Tongue (tissue), 2 donors: ENCODE results near the gene NXPH3. TPM values are rescaled to one million over a fixed set of nuclear protein-coding genes. Genes with fewer than 3 reads are reported as not detected.
"Not testable (repeated sequence)": the region's sequence is repeated elsewhere in the genome, so short reads cannot be mapped to it uniquely, and the experiment has no call there.

Experiments
- DNase-seq: peaks from one replicate; pipeline ENCODE4 v3.0.0-alpha.2; 2015
- total RNA-seq: library from RNA; depleted of rRNA; stranded (reverse); fragments of >200 nt; gene quantifications from one replicate; pipeline ENCODE4 v1.2.3, GENCODE V29; 2014

Gene NXPH3
- total RNA-seq, 1 donor from 2014 or later: 1.8 TPM

DNA sequence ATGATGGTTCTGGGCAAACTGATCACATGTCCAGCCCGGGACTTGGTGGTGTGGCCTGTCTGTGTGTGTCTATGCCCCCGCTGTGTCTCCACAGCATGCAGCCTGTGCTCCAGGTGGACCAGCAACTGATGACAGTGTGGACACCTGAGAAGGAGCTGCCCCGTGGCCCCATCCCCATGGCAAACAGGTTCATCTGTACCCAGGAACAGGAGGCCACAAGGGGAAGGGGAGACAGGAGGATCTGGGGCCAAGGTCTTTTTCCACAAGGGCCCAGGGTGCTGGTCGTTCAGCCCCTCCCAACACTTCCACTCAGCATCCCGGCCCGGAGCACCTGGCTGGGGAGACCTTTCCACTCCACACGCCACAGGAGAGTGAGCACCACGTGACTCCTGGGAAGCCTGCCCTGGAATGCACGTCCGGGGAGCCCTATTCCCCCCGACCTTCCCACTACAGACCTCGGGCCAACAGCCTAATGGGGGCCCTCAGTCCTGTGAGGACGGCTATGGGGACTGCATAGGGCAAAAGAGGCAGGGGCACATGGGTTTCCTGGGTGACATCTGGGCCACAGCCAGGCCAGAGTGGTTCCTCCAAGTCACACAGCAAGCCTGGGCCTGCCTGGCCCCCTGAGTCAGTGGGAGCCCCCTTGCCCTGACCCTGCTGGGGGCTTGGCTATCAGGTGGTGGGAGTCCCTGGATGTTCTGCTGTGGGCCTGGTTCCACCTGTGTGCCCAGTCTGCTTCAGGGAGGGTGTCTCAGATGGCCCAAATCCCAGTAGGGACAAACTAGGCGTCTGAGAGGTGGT is 20.8 kb upstream of the NXPH3 start:
- DNase-seq: no peak

DNA sequence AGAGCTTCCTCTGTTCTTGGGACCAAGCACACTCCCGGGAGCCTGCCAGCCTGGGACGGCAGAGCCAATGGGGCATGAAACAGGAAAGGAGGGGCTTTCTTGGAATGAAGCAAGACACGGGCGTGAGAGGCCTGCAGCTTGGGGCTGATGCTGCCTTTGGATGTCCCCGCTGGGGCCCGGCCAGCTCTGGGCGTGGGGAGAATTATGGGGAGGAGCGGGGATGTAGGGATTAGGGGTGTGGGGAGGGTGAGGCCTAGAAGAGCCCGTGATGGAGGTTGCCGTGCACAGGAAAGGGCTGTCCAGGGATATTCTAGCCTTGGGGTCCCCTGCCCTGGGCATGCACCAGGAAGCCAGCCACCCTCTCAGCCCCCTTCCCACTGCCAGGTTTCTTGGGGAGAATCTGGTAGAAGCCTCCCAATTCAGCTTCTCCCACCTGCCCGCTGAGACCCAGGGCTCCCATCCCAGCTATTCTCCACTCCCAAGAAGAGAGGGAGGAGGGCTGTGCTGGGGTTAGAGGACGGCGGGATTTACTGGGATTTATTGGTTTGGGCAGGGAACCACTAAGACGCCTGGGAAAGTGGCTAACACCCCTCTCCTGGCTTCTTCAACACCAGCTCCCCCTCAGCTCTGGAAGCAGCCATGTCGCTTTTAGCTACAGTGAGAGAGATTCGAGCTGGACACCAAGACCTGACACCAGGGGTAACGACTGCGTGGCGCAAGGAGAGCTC is 20.0 kb upstream of the NXPH3 start:
- peak; percentile 62 for DNase-seq

DNA sequence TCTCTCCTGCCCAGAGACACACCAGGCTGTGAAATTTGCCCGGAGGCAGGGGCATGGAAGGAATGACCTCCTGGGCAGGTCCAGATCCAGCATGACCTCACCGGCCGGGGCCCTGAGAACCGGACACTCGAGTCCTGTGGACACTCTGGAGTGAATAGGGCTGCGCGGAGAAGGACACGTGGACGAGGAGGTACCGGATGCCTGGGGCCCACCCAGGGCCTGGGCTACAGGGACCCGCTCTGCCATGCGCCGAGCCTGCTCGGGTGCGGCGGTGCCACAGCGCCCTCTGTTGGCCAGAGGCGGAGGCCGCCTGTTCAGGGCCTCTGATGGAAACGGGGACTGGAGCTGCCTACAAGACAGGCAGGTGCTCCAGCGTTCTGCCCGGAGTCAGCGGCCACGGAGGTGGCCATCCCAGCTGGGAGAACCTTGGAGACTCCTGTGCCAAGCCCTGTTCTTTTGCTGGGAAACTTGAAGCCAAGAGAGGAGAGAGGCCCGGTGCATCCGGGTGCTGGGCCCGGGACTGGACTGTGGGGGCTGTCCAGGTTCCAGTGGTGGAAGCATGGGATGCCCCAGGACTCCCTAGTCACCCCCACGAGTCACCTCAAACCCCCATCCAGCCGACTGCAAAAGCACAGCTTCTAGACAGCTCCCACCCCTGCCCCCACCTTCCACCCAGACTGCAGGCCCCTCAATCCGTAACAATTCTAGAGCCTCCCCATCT is 19.3 kb upstream of the NXPH3 start:
- DNase-seq: peak; percentile 91

DNA sequence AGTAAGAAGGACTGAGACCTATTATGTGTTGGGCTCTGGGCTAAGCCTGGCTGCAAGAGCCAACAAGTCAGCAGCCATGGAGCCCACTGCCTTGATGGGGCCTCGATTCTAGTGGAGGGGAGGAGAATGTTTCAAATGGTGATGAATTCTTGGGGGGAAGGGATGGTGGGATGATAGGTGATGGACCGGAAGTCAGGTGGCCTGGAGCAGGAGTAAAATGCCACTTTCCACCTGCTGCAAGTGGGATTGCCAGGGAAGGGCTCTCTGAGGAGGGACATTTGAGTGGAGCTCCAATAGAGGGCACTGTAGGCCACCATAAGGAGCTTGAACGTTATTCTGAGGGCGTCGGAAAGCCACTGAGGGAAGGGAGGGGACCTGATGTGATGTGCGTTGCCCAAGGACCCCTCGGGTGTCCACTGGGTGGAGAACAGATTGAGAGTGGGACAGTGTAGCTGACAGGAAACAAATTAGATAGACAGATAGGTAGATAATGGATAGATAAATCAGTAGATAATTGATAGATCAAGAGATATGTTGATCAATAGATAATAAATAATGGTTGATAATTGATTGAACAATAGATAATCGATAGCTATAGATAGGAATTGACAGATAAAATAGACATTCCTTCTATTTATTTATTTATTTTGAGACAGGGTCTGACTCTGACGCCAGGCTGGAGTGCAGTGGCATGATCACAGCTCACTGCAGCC is 18.2 kb upstream of the NXPH3 start:
- DNase-seq: peak; percentile 64

DNA sequence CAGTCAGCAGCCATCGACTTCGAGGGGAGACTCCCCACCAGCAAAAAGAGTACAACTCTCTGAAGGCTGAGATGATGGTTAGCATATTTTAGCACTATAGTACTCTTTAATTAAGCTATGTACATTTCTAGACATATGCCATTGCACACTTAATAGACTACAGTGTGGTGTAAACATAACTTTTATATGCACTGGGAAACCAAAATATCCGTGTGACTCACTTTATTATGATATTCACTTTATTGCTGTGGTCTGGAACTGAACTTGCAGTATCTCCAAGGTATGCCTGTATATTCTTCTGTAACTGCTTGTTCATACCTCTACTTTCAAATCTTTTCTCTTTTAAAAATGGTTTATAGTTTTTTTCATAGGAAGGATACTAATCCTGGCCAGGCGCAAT is 11.0 kb upstream of the NXPH3 start:
- DNase-seq: no peak

DNA sequence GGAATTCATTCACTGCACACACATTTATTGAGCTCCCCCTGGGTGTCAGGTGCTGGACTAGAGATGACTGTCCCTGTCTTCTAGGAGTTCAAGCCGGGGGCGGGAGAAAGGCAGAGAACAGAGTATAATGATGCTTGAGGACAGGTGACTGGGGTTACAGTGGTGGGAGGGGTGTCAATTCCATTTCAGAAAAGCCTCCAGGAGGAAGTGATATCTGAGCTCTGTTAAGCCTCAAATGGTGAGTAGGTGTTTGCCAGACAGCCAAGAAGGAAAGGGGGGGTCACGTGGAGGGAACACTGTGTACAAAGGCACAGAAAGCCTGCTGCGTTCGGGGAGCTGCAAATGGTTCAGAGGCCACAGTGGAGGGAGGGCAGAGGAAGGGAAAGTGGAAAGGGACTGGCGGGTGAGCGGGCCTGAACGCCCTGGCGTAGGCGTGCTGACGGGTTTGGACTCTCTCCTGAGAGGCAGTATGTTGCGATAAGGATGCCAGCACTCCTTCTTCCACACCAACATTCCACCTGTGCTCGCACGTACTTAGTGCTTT is 9.7 kb upstream of the NXPH3 start:
- no peak for DNase-seq

DNA sequence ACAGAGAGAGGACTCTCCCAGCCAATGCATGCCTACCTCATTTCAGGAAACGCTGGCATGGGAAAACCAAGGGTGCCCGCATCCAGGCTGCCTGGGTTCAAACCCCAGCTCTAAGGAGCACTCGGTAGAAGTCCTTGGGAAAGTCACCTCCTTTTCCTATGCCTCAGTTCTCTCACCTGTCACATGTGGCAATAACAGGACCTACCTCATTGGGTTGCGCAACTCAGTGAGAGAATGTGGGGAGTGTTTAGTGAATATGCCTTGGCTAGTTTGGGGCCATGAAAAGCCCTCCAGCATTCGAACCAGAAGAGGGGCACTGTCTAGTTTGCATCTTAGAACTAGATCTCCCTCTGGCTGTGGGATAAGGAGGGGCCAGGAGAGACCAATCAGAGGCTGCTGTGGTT is 9.0 kb upstream of the NXPH3 start:
- no peak for DNase-seq

DNA sequence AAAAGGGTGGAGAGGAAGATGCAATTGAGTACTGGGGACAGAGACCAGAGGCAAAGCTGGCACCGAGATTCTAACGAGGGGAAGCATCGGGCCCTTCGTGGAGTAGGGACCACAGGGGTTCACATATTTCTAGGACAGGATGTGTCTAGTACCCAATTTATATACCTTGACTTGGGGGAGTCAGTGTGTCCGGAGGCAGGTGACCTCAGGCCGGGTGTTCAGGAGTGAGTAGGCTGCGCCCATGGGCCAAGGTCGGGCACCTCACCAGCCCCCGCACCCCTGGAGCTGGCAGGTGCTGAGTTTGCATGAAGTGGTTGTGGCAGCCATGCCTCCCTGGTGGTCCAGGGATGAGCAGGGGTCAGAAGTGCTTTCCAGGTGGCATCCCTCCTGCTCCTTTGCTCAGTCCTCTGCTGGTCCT is 8.6 kb upstream of the NXPH3 start:
- no peak for DNase-seq

DNA sequence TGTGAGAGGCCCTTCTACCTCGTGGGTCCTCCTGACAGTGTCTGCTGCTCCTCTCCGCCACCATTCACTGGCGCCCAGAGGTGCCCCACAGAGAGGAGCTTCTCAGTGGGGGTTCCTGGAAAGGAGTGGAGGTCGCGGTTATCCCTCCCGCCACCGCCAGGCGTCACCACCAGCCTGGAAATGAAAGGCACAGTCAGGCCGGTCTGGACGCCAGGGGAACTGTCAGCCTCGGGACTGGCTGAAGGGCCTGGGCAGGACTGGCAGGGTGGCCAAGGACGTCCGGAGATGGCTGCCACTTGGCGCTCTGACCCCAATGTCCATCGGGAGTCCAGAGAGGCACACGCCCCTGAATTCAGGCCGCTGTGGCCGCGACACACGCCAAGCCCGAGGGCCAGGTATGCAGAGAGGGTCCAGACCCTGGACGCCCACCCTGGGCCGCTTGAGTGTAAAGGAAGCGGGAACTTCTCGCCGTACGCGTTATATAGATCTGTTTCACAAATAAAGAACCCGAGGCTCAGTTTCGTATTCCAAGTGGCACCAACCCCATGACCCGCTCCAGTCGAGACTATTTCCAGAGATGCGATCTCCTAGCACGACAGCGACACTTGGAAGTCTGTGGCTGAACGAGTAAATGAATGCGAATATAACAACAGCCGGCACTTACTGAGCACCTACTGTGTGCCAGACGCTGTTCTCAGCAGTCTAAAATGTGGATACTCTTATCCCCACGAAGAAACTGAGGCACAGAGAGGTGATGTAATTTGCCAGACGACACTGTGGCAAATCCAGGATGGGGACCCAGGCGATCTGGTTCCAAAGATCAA is 7.6 kb upstream of the NXPH3 start:
- DNase-seq: peak; percentile 91

DNA sequence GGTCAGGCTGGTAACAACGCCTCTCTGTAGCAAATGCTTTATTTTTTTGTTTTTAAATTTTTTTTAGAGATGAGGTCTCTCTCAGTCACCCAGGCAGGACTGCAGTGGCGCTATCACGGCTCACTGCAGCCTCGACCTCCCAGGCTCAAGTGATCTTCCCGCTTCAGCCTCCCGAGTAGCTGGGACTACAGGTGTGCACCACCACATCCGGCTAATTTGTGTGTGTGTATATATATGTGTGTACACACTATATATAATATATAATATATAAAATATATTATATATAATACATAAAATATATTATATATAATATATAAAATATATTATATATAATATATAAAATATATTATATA is 7.0 kb upstream of the NXPH3 start:
- DNase-seq: not testable (repeated sequence)

DNA sequence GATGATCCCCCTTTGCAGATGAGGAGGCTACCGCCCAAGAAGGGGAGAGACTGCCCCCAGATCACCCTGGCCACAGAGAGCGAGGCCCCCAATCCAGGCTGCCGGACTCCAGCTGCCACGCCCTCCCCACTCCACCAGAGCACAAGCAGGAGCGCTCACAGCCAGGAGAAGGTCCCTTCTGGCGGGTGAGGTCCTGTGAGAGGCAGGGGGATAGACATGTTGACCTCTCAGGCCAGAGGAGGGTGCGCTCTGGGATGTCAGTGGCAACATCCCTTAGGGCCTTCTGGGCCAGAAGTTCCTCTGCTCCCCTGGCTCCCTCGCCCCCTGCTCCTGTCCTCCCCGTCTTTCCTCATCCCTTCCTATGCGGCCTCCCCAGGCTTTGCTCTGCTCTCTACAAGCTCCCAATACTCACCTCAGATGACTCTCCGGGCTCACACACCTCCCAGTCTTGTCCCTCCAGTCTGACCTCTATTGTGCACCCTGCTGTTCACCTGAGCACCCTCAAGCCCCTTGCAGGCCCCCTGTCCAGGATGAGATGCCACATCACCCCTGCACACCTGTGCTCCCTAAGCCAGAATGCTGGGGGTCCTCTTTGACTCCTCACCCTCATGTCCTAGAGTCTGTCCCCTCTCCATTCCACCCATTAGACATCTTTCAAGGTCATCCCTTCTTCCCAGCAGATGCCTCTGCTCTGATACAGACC is 5.0 kb upstream of the NXPH3 start:
- no peak for DNase-seq

DNA sequence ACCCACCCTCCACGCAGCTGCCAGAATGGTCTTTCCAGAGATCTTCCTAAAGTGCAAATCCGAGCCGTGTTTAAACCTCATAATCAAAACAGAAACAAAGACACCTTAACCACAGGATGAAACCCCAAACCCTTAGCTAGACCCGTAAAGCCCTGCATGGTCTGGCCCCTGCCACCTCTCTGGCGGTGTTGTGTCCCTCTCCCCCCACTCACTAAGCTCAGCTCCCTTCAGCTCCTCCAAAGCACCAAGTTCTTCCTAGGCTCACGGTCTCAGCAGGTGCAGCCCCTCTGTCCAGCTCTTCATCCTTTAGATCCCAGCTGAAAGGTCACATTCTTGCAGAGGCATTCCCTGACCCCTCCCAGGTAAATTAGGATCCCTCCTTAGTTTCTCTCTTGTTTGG is 4.4 kb upstream of the NXPH3 start:
- DNase-seq: no peak

DNA sequence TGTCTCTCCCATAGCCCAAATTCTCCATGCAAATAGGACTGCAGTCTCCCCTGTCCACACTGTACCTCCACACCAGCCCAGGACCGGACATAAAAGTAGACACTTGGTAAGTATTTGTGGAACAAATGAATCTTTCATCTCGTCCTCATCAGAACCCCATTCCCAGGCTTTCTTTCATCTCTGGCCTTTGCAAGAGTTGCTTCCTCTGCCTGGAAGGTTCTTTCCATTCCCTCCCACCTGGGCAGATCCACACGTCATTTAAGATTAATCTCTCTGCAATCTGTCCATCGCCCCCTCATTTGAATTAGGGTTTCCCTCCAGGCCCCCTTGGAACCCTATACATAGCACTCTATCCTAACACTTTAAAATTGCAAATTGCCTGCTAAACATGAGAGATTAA is 3.9 kb upstream of the NXPH3 start:
- DNase-seq: no peak

DNA sequence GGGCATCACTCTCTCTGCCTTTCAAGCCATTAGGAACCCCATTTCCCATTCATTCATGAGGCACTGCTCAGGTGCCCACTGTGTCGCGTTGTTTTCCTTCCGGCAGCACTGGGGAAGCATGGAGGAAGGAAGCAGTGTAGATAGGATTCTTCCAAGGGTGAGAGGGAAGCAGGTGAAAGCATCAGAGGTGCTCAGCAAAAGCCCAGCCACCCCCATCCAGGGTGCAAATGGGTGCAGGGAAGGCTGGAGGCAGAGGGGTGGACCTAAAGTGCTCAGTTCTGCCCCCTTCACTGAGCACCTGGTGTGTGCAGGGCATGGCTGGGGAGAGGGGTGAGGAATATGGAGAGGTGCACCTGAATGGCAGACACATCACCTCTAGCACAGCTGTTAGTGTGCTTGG is 3.4 kb upstream of the NXPH3 start:
- no peak for DNase-seq

DNA sequence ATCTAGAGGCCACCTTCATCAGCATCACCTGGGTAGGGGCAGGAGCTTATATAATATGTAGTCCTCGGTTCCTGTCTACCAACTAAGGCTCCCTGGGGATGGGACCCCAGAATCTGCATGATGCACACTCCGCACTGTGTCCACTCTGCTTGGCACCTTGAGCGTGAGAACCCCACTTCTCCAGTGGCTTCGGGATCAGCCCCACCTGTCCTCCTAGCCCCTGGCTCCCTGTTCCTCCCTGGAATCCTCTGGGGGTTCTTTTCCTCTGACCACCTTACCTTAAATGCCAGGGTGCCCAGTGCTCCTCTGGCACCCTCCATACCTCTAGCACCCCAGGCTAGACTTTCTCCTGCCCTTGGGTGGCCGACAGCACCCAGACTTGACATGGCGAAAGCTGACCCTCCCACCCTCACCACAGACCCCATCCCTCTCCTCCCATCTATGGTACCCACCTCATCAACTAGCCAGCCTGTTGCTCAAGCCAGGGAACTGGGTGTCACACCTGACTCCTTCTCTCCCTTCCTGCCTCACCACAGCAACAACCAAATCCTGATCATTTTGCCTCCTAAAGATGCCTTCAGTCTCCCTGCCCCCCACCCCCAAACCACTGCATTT is 2.8 kb upstream of the NXPH3 start:
- DNase-seq: no peak

DNA sequence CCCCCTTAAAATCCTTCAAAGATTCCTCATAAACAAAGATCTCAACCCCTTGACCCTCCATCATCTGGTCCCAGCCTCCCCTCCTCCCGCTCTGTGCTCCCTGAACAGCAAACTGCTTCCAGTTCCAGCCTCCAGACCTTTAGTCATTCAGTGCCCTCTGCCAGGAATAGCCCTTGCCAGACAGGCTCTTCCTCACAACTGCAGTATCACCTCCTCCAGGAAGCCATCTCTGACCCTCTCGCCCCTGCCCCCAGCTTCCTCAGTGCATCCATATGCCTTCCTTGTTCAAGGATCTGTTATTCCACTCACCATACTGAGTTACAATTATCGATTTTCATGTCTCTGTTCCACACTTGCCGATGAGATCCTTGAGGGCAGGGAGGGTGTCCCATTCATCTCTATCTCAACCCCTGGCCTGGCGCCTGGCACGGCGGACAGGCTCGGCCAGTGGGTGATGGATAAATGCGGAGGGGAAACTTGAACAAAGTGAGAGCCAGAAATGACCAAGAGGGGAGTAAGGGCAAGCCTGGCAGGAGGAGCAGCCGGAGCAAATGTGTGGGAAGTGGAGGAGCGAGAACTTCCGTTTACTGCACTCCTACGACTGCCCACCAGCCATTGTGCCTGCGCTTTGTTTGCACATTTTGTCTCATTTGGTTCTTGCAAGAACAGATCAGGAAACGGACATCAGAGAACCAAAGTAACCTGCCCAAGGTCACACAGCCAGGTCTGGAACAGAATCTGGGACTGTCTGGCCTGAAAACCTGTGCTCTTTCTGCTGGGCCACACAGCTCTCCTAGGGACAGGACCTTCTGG is 2.0 kb upstream of the NXPH3 start:
- DNase-seq: no peak

DNA sequence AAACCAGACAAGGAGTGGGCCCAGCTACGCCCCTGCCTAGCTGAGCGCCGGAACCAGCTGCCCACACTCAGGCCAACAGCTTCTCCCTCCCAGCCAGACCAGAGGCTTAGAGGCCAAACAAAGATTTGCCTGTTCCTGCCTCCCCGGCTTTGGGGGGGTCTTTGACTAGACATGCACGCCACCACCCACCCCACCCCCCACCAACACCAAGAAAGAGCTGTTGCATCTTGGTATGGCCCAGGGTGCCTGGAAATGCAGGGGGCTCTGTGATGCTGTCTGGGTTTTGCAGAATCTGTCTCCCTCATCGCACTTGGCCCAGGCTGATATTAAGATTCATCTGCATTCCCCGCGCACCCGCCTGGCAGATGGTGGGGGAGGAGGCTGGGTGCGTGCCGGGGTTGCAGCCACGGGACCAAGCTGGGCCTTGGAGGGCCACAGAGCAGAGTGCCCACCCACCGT is 1.3 kb upstream of the NXPH3 start:
- DNase-seq: no peak

DNA sequence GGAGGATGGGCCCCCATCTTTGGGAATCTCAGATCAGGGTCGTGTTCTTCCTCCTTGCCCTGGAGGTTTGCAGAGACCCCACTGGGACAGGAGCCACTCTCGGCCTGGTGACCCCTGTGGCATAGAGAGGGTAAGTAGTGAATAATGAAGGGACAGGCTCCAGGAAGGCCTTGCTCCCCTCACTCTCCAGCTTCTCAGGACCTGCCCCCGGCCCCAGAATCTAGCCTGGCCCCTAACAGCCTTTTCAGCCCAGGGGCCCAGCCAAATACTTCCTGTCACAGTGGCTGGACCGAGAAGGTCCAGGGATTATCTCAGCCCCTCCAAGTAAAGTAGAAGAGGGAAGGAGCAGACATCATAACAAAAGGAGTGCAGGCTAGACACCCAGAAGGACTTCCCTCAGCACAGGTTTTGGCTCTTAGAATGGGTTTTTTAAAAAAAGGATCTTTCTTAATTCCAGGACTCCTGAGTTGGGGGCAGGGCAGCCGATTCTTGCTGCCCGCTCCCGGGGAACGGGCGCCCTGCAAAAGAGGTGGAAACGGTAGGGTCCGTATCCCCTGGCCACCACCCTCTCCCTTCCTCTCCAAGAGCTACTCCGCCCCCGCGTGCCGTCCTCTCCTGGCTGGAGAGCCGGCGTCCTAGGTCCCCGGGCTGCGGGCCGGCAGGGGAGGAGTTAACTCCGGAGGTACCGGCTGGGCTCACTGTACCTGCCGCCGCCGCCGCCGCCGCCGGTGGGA is 559 bp upstream of the NXPH3 start:
- DNase-seq: no peak
